Activated CD4-positive, alpha-beta T cell treated with anti-CD3 and anti-CD28 coated beads for 24 hours (primary cell): ENCODE data around the gene SCYL1.
A peak's percentile ranks its signal among the peaks of the same experiment; 100 is the strongest.
"Not testable (repeated sequence)": the region's sequence is repeated elsewhere in the genome, so short reads cannot be mapped to it uniquely, and the experiment has no call there.

Source experiments
- DNase-seq, 2 donors: peaks; one replicate each; pipeline ENCODE4 v3.0.0-alpha.2; 2020; ENCODE audit warnings: low read depth in 2 of 2

The SCYL1 gene

GRCh38 chr11:65554842-65555430 lies 30.1 kb downstream of the SCYL1 start:
- DNase-seq, result no peak

GRCh38 chr11:65555693-65556231 lies 30.9 kb downstream of the SCYL1 start:
- no peak for DNase-seq

GRCh38 chr11:65556470-65557279 lies 31.8 kb downstream of the SCYL1 start:
- no peak for DNase-seq

GRCh38 chr11:65557280-65558001 lies 32.6 kb downstream of the SCYL1 start:
- DNase-seq, result no peak

- DNase-seq, result no peak
Measured at GRCh38 chr11:65558002-65558929, 33.4 kb downstream of the SCYL1 start, which contains the start of gene LTBP3. TSS of gene LTBP3 (minus strand) at chr11:65558359. CDS start at chr11:65557959, 400 bp downstream.

GRCh38 chr11:65558930-65559509 lies 34.1 kb downstream of the SCYL1 start:
- no peak for DNase-seq

- no peak for DNase-seq
Measured at GRCh38 chr11:65559535-65559934, 34.7 kb downstream of the SCYL1 start.

- no peak for DNase-seq
Measured at GRCh38 chr11:65559951-65560537, 35.2 kb downstream of the SCYL1 start.

- no peak for DNase-seq
Measured at GRCh38 chr11:65560555-65561418, 35.9 kb downstream of the SCYL1 start.

GRCh38 chr11:65562020-65562419 lies 37.1 kb downstream of the SCYL1 start:
- DNase-seq, result no peak

- DNase-seq, result no peak
Measured at GRCh38 chr11:65562788-65563187, 37.9 kb downstream of the SCYL1 start.

- no peak for DNase-seq
Measured at GRCh38 chr11:65563601-65564000, 38.7 kb downstream of the SCYL1 start.

- DNase-seq, result not testable (repeated sequence)
Measured at GRCh38 chr11:65564879-65565559, 40.1 kb downstream of the SCYL1 start.

GRCh38 chr11:65565624-65566453 lies 41.0 kb downstream of the SCYL1 start:
- no peak for DNase-seq

- DNase-seq, result no peak
Measured at GRCh38 chr11:65569164-65569972, 44.5 kb downstream of the SCYL1 start.

- DNase-seq, result peak; percentile 96 to 97
Measured at GRCh38 chr11:65569973-65570918, 45.4 kb downstream of the SCYL1 start, which contains the start of gene ZNRD2. TSS of gene ZNRD2 (plus strand) at chr11:65570477. CDS start at chr11:65570492, 15 bp downstream.
